Neural cell (in vitro differentiated cells): ENCODE measurements around the gene CFAP20DC. TPM values are rescaled to one million over a fixed set of nuclear protein-coding genes. Genes with fewer than 3 reads are reported as not detected.

Experiments used
- H2AFZ ChIP-seq: fragments of 200-600, 300-800 bp; sonication (generic), shearing (Covaris generic); 2 replicates; pipeline ENCODE4 v1.6.0; 2014; ENCODE audit warnings: low read depth, mild to moderate bottlenecking, antibody characterized with exemption, low read length, moderate library complexity
- H3F3A ChIP-seq: fragments of 200-600 bp; shearing (Covaris generic); 2 replicates; pipeline ENCODE4 v1.6.1; 2016; ENCODE audit warnings: mild to moderate bottlenecking, moderate library complexity, mixed read lengths, antibody characterized with exemption, low read length; ENCODE audit not compliant: insufficient read depth, poor library complexity, severe bottlenecking
- H3K27ac ChIP-seq: fragments of 200-600, 300-800 bp; sonication (generic), shearing (Covaris generic); 2 replicates; pipeline ENCODE4 v1.5.1; 2014; ENCODE audit warnings: mild to moderate bottlenecking, low read length, moderate library complexity
- H3K27me3 ChIP-seq: fragments of 300-800, 200-600 bp; sonication (generic), shearing (Covaris generic); 2 replicates; pipeline ENCODE4 v1.6.0; 2014; ENCODE audit warnings: mild to moderate bottlenecking, low read depth, low read length, moderate library complexity; ENCODE audit not compliant: insufficient read depth
- H3K36me3 ChIP-seq: fragments of 300-800, 200-600 bp; sonication (generic), shearing (Covaris generic); 2 replicates; pipeline ENCODE4 v1.5.1; 2014; ENCODE audit warnings: mild to moderate bottlenecking, antibody characterized with exemption, low read length, moderate library complexity; ENCODE audit not compliant: insufficient read depth
- H3K4me2 ChIP-seq: fragments of 300-800, 200-600 bp; sonication (generic), shearing (Covaris generic); 2 replicates; pipeline ENCODE4 v1.6.0; 2014; ENCODE audit warnings: mild to moderate bottlenecking, low read length
- H3K4me3 ChIP-seq: fragments of 300-800, 200-600 bp; sonication (generic), shearing (Covaris generic); 2 replicates; pipeline ENCODE4 v1.5.1; 2014; ENCODE audit warnings: mild to moderate bottlenecking, low read length, moderate library complexity
- H3K79me2 ChIP-seq: fragments of 200-600 bp; shearing (Covaris generic); replicated peaks from 2 replicates; pipeline ENCODE4 v1.6.0; 2014; ENCODE audit warnings: mild to moderate bottlenecking, low read length, moderate library complexity; ENCODE audit not compliant: insufficient read depth
- H3K9ac ChIP-seq: fragments of 300-800, 200-600 bp; sonication (generic), shearing (Covaris generic); 2 replicates; pipeline ENCODE4 v1.6.1; 2016; ENCODE audit warnings: mild to moderate bottlenecking, low read length, mixed read lengths
- H3K9me2 ChIP-seq: fragments of 200-600 bp; shearing (Covaris generic); 2 replicates; pipeline ENCODE4 v1.6.1; 2016; ENCODE audit warnings: mild to moderate bottlenecking, low read length, mixed read lengths; ENCODE audit not compliant: insufficient read depth
- H3K9me3 ChIP-seq: fragments of 200-600, 300-800 bp; sonication (generic), shearing (Covaris generic); 2 replicates; pipeline ENCODE4 v1.6.1; 2016; ENCODE audit warnings: mild to moderate bottlenecking, mixed run types, low read length, moderate library complexity, mixed read lengths
- H4K20me1 ChIP-seq: fragments of 200-600 bp; shearing (Covaris generic); 2 replicates; pipeline ENCODE4 v1.6.1; 2016; ENCODE audit warnings: mild to moderate bottlenecking, mixed run types; ENCODE audit not compliant: insufficient read depth
- EP300 ChIP-seq: fragments of 450-650 bp; conservative IDR thresholded peaks from 2 replicates; pipeline ENCODE4 v1.6.1; 2014; ENCODE audit warnings: antibody characterized with exemption, mild to moderate bottlenecking, moderate library complexity; ENCODE audit not compliant: poor library complexity, severe bottlenecking
- EZH2 ChIP-seq: fragments of 200-600, 300-800 bp; shearing (Covaris generic), sonication (generic); IDR thresholded peaks from 2 replicates; pipeline ENCODE4 v1.6.1; 2014; ENCODE audit warnings: antibody characterized with exemption, low read length, borderline replicate concordance, mild to moderate bottlenecking; ENCODE audit not compliant: insufficient read depth, poor library complexity, severe bottlenecking
- MXI1 ChIP-seq: fragments of 450-650 bp; conservative IDR thresholded peaks from 2 replicates; pipeline ENCODE4 v1.6.1; 2014; ENCODE audit warnings: antibody characterized with exemption, mild to moderate bottlenecking; ENCODE audit not compliant: poor library complexity, severe bottlenecking
- POLR2AphosphoS5 ChIP-seq: IDR thresholded peaks from 2 replicates; pipeline ENCODE4 v1.6.1; 2012
- RAD21 ChIP-seq: fragments of 450-650 bp; conservative IDR thresholded peaks from 2 replicates; pipeline ENCODE4 v1.6.1; 2014; ENCODE audit warnings: antibody characterized with exemption, mild to moderate bottlenecking, moderate library complexity
- SMC3 ChIP-seq: fragments of 450-650 bp; conservative IDR thresholded peaks from 2 replicates; pipeline ENCODE4 v1.6.1; 2014; ENCODE audit warnings: antibody characterized with exemption, mild to moderate bottlenecking, moderate library complexity; ENCODE audit not compliant: poor library complexity
- TAF1 ChIP-seq: IDR thresholded peaks from 2 replicates; pipeline ENCODE4 v1.6.1; 2012; ENCODE audit warnings: low read depth
- polyA plus RNA-seq: library from polyadenylated mRNA; depleted of rRNA; stranded (reverse); fragments of >200 nt; gene quantifications from 2 replicates; pipeline ENCODE4 v1.2.3, GENCODE V29; 2014
- TF ChIP-seq, protein P1 (sequence below): fragments of 450-650 bp; IDR thresholded peaks from 2 replicates; pipeline ENCODE4 v1.5.1; 2014; ENCODE audit warnings: antibody characterized with exemption, mild to moderate bottlenecking, moderate library complexity; ENCODE audit not compliant: poor library complexity, severe bottlenecking
- TF ChIP-seq, protein P2 (sequence below): IDR thresholded peaks from 2 replicates; pipeline ENCODE4 v1.6.1; 2012; ENCODE audit warnings: borderline replicate concordance

The CFAP20DC gene
- polyA plus RNA-seq, 1 donor from 2014 or later, result not detected

- H3K9ac ChIP-seq, result no peak overlapping the region
- no peak overlapping the region for H3K27ac ChIP-seq
- no peaks in the 10 kb centered on the region for H3F3A ChIP-seq
- H2AFZ ChIP-seq, result no peak overlapping the region
- H3K4me2 ChIP-seq, result no peak overlapping the region
- no peaks in the 10 kb centered on the region for H3K9me3 ChIP-seq
- H3K9me2 ChIP-seq, result no peaks in the 10 kb centered on the region
- no peaks in the 10 kb centered on the region for H3K36me3 ChIP-seq
- no peaks in the 10 kb centered on the region for H4K20me1 ChIP-seq
- H3K4me3 ChIP-seq, result no peak overlapping the region
- H3K27me3 ChIP-seq, result no peaks in the 10 kb centered on the region
- no peak for TF ChIP-seq SMC3
- TF ChIP-seq, protein P1, sequence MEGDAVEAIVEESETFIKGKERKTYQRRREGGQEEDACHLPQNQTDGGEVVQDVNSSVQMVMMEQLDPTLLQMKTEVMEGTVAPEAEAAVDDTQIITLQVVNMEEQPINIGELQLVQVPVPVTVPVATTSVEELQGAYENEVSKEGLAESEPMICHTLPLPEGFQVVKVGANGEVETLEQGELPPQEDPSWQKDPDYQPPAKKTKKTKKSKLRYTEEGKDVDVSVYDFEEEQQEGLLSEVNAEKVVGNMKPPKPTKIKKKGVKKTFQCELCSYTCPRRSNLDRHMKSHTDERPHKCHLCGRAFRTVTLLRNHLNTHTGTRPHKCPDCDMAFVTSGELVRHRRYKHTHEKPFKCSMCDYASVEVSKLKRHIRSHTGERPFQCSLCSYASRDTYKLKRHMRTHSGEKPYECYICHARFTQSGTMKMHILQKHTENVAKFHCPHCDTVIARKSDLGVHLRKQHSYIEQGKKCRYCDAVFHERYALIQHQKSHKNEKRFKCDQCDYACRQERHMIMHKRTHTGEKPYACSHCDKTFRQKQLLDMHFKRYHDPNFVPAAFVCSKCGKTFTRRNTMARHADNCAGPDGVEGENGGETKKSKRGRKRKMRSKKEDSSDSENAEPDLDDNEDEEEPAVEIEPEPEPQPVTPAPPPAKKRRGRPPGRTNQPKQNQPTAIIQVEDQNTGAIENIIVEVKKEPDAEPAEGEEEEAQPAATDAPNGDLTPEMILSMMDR, result no peak
- no peak for TF ChIP-seq MXI1
- TF ChIP-seq TAF1, result no peak
- TF ChIP-seq EP300, result no peak
- no peak for TF ChIP-seq RAD21
- TF ChIP-seq POLR2AphosphoS5, result no peak
- TF ChIP-seq, protein P2, sequence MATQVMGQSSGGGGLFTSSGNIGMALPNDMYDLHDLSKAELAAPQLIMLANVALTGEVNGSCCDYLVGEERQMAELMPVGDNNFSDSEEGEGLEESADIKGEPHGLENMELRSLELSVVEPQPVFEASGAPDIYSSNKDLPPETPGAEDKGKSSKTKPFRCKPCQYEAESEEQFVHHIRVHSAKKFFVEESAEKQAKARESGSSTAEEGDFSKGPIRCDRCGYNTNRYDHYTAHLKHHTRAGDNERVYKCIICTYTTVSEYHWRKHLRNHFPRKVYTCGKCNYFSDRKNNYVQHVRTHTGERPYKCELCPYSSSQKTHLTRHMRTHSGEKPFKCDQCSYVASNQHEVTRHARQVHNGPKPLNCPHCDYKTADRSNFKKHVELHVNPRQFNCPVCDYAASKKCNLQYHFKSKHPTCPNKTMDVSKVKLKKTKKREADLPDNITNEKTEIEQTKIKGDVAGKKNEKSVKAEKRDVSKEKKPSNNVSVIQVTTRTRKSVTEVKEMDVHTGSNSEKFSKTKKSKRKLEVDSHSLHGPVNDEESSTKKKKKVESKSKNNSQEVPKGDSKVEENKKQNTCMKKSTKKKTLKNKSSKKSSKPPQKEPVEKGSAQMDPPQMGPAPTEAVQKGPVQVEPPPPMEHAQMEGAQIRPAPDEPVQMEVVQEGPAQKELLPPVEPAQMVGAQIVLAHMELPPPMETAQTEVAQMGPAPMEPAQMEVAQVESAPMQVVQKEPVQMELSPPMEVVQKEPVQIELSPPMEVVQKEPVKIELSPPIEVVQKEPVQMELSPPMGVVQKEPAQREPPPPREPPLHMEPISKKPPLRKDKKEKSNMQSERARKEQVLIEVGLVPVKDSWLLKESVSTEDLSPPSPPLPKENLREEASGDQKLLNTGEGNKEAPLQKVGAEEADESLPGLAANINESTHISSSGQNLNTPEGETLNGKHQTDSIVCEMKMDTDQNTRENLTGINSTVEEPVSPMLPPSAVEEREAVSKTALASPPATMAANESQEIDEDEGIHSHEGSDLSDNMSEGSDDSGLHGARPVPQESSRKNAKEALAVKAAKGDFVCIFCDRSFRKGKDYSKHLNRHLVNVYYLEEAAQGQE, result no peak
- TF ChIP-seq EZH2, result no peak
- H3K79me2 ChIP-seq, result no peaks in the 10 kb centered on the region
These were observed 87.7 kb downstream of the CFAP20DC start for GRCh38 chr3:58962040-58962651.

DNA sequence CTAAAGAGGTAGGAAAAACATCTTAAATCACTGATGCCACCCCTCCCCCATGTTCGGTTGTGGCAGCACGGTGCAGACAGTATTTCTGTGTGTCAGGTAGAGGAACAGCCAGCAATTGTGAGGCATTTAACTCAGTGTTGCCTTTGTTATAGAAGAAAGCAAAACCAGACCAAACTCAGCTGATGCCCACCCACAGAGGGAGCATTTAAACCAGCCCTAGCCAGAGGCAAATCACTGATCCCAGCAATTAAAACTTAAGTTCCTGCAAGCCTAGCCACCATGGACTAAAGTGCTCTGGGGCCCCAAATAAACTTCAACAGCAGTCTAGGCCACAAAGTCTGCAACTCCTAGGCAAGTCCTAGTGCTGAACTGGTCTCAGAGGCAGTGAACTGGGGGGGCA is 94.5 kb downstream of the CFAP20DC start:
- TF ChIP-seq, protein P1, result no peak
- TF ChIP-seq EP300 (no peak), POLR2AphosphoS5 (no peak), SMC3 (no peak), RAD21 (no peak), MXI1 (no peak), EZH2 (no peak), TAF1 (no peak)
- TF ChIP-seq, protein P2, result no peak
- no peaks in the 10 kb centered on the region for H3K27me3 ChIP-seq

More for the DNA sequence above, 94.5 kb downstream of the CFAP20DC start:
- Histone ChIP-seq H3K4me2 (no peak overlapping the region), H3K79me2 (no peaks in the 10 kb centered on the region), H3K9me3 (no peaks in the 10 kb centered on the region), H3K4me3 (no peak overlapping the region), H4K20me1 (no peaks in the 10 kb centered on the region), H3F3A (no peaks in the 10 kb centered on the region), H3K9ac (no peak overlapping the region), H3K36me3 (no peaks in the 10 kb centered on the region), H2AFZ (no peak overlapping the region), H3K27ac (no peak overlapping the region), H3K9me2 (no peaks in the 10 kb centered on the region)
